WTC11 (cell line): ENCODE results near the gene ASB14.
"Not testable (repeated sequence)": the region's sequence is repeated elsewhere in the genome, so short reads cannot be mapped to it uniquely, and the experiment has no call there.

Source experiments
- AFF4 ChIP-seq: sonication (generic); formaldehyde crosslinking; IDR thresholded peaks from 2 replicates; pipeline ENCODE4 v1.8.1; 2023; ENCODE audit warnings: mild to moderate bottlenecking, missing genetic modification reagents, borderline replicate concordance
- CTCF ChIP-seq: fragments of 200-600 bp; IDR thresholded peaks from 2 replicates; pipeline ENCODE4 v1.8.0; 2022; ENCODE audit warnings: antibody characterized with exemption
- E2F4 ChIP-seq: sonication (generic); formaldehyde crosslinking; IDR thresholded peaks from 2 replicates; pipeline ENCODE4 v1.8.1; 2022; ENCODE audit warnings: low read depth, mild to moderate bottlenecking, moderate library complexity, missing genetic modification reagents, borderline replicate concordance
- FOXP1 ChIP-seq: sonication (generic); formaldehyde crosslinking; IDR thresholded peaks from 2 replicates; pipeline ENCODE4 v1.8.0; 2022; ENCODE audit warnings: missing genetic modification reagents, mild to moderate bottlenecking, moderate library complexity, borderline replicate concordance
- HMGA2 ChIP-seq: fragments of 250-450 bp; sonication (Bioruptor Pico); IDR thresholded peaks from 2 replicates; pipeline ENCODE4 v1.4.0; 2021; ENCODE audit warnings: mild to moderate bottlenecking, moderate library complexity
- JUN ChIP-seq: sonication (generic); formaldehyde crosslinking; IDR thresholded peaks from 2 replicates; pipeline ENCODE4 v1.8.0; 2023; ENCODE audit warnings: mild to moderate bottlenecking, missing genetic modification reagents
- MAX ChIP-seq: sonication (generic); formaldehyde crosslinking; IDR thresholded peaks from 2 replicates; pipeline ENCODE4 v1.8.0; 2022; ENCODE audit warnings: mild to moderate bottlenecking, missing genetic modification reagents
- NFYB ChIP-seq: sonication (generic); formaldehyde crosslinking; conservative IDR thresholded peaks from 2 replicates; pipeline ENCODE4 v1.8.0; 2022; ENCODE audit warnings: low read depth, missing genetic modification reagents
- NR1H2 ChIP-seq: sonication (generic); formaldehyde crosslinking; IDR thresholded peaks from 2 replicates; pipeline ENCODE4 v1.9.0; 2021; ENCODE audit warnings: mild to moderate bottlenecking, moderate library complexity, missing genetic modification reagents
- SP1 ChIP-seq: sonication (generic); formaldehyde crosslinking; conservative IDR thresholded peaks from 2 replicates; pipeline ENCODE4 v1.8.1; 2022; ENCODE audit warnings: missing genetic modification reagents
- STAT6 ChIP-seq: sonication (generic); formaldehyde crosslinking; conservative IDR thresholded peaks from 2 replicates; pipeline ENCODE4 v1.8.1; 2023; ENCODE audit warnings: mild to moderate bottlenecking, low read depth, missing genetic modification reagents, moderate library complexity
- TCF7 ChIP-seq: sonication (generic); formaldehyde crosslinking; IDR thresholded peaks from 2 replicates; pipeline ENCODE4 v1.8.0; 2022; ENCODE audit warnings: mild to moderate bottlenecking, low read depth, missing genetic modification reagents, moderate library complexity
- TF ChIP-seq, protein P1 (sequence below): sonication (generic); formaldehyde crosslinking; IDR thresholded peaks from 2 replicates; pipeline ENCODE4 v1.8.0; 2022; ENCODE audit warnings: mild to moderate bottlenecking, missing genetic modification reagents
- TF ChIP-seq, protein P2 (sequence below): sonication (generic); formaldehyde crosslinking; IDR thresholded peaks from 2 replicates; pipeline ENCODE4 v1.8.1; 2023; ENCODE audit warnings: mild to moderate bottlenecking, missing genetic modification reagents, moderate library complexity

DNA sequence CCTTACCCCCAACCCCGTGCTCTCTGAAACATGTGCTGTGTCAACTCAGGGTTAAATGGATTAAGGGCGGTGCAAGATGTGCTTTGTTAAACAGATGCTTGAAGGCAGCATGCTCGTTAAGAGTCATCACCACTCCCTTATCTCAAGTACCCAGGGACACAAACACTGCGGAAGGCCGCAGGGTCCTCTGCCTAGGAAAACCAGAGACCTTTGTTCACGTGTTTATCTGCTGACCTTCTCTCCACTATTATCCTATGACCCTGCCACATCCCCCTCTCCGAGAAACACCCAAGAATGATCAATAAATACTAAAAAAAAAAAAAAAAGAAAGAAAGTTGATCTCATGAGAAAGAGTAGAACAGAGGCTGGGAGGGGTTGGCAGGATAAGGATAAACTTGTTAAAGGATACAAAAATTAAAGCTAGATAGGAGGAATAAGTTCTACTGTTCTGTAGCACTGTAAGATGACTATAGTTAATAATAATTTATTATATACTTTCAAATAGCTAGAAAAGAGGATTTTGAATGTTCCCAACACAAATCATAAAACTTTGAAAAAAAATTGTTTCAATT is 46.7 kb upstream of the ASB14 start:
- not testable (repeated sequence) for TF ChIP-seq AFF4 (CRISPR knock-in tag); CTCF; E2F4 (CRISPR knock-in tag); TCF7 (CRISPR knock-in tag); STAT6 (CRISPR knock-in tag); JUN (CRISPR knock-in tag); SP1 (CRISPR knock-in tag); NR1H2 (CRISPR knock-in tag); HMGA2; FOXP1 (CRISPR knock-in tag); NFYB (CRISPR knock-in tag); MAX (CRISPR knock-in tag)
- TF ChIP-seq, protein P1, sequence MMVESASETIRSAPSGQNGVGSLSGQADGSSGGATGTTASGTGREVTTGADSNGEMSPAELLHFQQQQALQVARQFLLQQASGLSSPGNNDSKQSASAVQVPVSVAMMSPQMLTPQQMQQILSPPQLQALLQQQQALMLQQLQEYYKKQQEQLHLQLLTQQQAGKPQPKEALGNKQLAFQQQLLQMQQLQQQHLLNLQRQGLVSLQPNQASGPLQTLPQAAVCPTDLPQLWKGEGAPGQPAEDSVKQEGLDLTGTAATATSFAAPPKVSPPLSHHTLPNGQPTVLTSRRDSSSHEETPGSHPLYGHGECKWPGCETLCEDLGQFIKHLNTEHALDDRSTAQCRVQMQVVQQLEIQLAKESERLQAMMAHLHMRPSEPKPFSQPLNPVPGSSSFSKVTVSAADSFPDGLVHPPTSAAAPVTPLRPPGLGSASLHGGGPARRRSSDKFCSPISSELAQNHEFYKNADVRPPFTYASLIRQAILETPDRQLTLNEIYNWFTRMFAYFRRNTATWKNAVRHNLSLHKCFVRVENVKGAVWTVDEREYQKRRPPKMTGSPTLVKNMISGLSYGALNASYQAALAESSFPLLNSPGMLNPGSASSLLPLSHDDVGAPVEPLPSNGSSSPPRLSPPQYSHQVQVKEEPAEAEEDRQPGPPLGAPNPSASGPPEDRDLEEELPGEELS, result not testable (repeated sequence)
- TF ChIP-seq, protein P2, sequence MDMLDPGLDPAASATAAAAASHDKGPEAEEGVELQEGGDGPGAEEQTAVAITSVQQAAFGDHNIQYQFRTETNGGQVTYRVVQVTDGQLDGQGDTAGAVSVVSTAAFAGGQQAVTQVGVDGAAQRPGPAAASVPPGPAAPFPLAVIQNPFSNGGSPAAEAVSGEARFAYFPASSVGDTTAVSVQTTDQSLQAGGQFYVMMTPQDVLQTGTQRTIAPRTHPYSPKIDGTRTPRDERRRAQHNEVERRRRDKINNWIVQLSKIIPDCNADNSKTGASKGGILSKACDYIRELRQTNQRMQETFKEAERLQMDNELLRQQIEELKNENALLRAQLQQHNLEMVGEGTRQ (CRISPR knock-in tag), result not testable (repeated sequence)
